HEK293T (cell line): ENCODE data around the gene IGFBPL1.

ENCODE experiments used
- CTCF ChIA-PET: fragments of 350-600 bp; formaldehyde crosslinking; extraction: SDS; loops from one replicate; lab custom pipeline; 2021; ENCODE audit warnings: antibody characterized with exemption, inconsistent platforms; lab: Yijun Ruan, JAX
- POLR2A ChIA-PET: fragments of 350-600 bp; formaldehyde crosslinking; extraction: SDS; loops from one replicate; lab custom pipeline; 2020; ENCODE audit warnings: antibody characterized with exemption, inconsistent platforms; lab: Yijun Ruan, JAX
- DNase-seq: peaks from one replicate; pipeline ENCODE4 v3.0.0; 2012; ENCODE audit warnings: mixed read lengths; ENCODE audit errors: extremely low spot score
- ARNT ChIP-seq: fragments of 450-650 bp; IDR thresholded peaks from 2 replicates; pipeline ENCODE4 v1.6.1; 2017; ENCODE audit warnings: mild to moderate bottlenecking
- BHLHE40 ChIP-seq: fragments of 450-650 bp; IDR thresholded peaks from 2 replicates; pipeline ENCODE4 v1.6.1; 2016; ENCODE audit warnings: mild to moderate bottlenecking, moderate library complexity, borderline replicate concordance
- CTBP1 ChIP-seq: fragments of 450-650 bp; IDR thresholded peaks from 2 replicates; pipeline ENCODE4 v1.6.1; 2016; ENCODE audit warnings: borderline replicate concordance
- ELF4 ChIP-seq: fragments of 450-650 bp; IDR thresholded peaks from 2 replicates; pipeline ENCODE4 v1.6.1; 2017; ENCODE audit warnings: antibody characterized with exemption
- FOXA1 ChIP-seq: fragments of 450-650 bp; IDR thresholded peaks from 2 replicates; pipeline ENCODE4 v1.6.1; 2016; ENCODE audit warnings: mild to moderate bottlenecking
- FOXK2 ChIP-seq: fragments of 450-650 bp; IDR thresholded peaks from 2 replicates; pipeline ENCODE4 v1.6.1; 2016; ENCODE audit warnings: mild to moderate bottlenecking
- FOXM1 ChIP-seq: fragments of 450-650 bp; IDR thresholded peaks from 2 replicates; pipeline ENCODE4 v1.6.1; 2017; ENCODE audit warnings: mild to moderate bottlenecking, borderline replicate concordance
- HDGF ChIP-seq: fragments of 450-650 bp; IDR thresholded peaks from 2 replicates; pipeline ENCODE4 v1.6.1; 2017; ENCODE audit warnings: antibody characterized with exemption, borderline replicate concordance
- L3MBTL2 ChIP-seq: fragments of 450-650 bp; conservative IDR thresholded peaks from 2 replicates; pipeline ENCODE4 v1.6.1; 2016; ENCODE audit warnings: mild to moderate bottlenecking
- LEF1 ChIP-seq: fragments of 450-650 bp; IDR thresholded peaks from 2 replicates; pipeline ENCODE4 v1.6.1; 2017; ENCODE audit warnings: mild to moderate bottlenecking, borderline replicate concordance
- NFRKB ChIP-seq: fragments of 450-650 bp; IDR thresholded peaks from 2 replicates; pipeline ENCODE4 v1.6.1; 2016; ENCODE audit warnings: mild to moderate bottlenecking, moderate library complexity
- SP1 ChIP-seq: fragments of 450-650 bp; IDR thresholded peaks from 2 replicates; pipeline ENCODE4 v1.6.1; 2017
- SUZ12 ChIP-seq: fragments of 450-650 bp; IDR thresholded peaks from 2 replicates; pipeline ENCODE4 v1.6.1; 2016; ENCODE audit warnings: mild to moderate bottlenecking
- TARDBP ChIP-seq: fragments of 450-650 bp; IDR thresholded peaks from 2 replicates; pipeline ENCODE4 v1.6.1; 2016
- ZNF384 ChIP-seq: fragments of 450-650 bp; IDR thresholded peaks from 2 replicates; pipeline ENCODE4 v1.6.1; 2016
- TF ChIP-seq, protein P1 (sequence below): fragments of 450-650 bp; IDR thresholded peaks from 2 replicates; pipeline ENCODE4 v1.6.1; 2016

Gene IGFBPL1

GRCh38 chr9:38440516-38440915 is 16.3 kb upstream of the IGFBPL1 start:
- TF ChIP-seq SP1 (no peak), SUZ12 (no peak), FOXK2 (no peak), BHLHE40 (no peak), ARNT (no peak), ZNF384 (no peak), LEF1 (no peak), TARDBP (no peak), ELF4 (no peak), HDGF (no peak), FOXM1 (no peak), NFRKB (no peak), FOXA1 (no peak), CTBP1 (no peak), L3MBTL2 (no peak)
- TF ChIP-seq, protein P1, sequence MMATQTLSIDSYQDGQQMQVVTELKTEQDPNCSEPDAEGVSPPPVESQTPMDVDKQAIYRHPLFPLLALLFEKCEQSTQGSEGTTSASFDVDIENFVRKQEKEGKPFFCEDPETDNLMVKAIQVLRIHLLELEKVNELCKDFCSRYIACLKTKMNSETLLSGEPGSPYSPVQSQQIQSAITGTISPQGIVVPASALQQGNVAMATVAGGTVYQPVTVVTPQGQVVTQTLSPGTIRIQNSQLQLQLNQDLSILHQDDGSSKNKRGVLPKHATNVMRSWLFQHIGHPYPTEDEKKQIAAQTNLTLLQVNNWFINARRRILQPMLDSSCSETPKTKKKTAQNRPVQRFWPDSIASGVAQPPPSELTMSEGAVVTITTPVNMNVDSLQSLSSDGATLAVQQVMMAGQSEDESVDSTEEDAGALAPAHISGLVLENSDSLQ: no peak
- ChIA-PET POLR2A (no interaction called here), CTCF (no interaction called here)
- no peak for DNase-seq

DNA sequence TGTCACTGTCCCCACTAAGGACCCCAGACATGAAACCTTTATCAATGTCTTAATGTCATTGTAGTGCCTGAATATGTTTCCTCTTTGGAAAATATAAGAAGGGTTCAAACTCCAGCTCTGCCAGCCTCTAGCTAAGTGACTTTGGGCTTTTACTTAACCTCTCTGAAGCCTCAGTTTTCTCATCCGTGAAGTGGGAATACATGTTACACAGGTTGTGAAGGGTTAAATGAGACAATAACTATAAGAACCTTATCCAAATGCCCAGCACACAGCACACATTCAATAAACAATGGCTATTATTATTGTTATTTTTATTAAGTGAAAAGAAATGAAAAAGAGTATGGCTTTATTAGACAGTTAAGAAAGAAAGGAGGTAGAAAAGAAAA is 15.7 kb upstream of the IGFBPL1 start:
- no peak for DNase-seq
- no peak for TF ChIP-seq ARNT
- no peak for TF ChIP-seq TARDBP
- no peak for TF ChIP-seq L3MBTL2
- TF ChIP-seq SP1: no peak
- TF ChIP-seq FOXA1: no peak
- no peak for TF ChIP-seq NFRKB
- TF ChIP-seq CTBP1: no peak
- no peak for TF ChIP-seq LEF1
- no peak for TF ChIP-seq ZNF384
- TF ChIP-seq, protein P1: no peak
- no peak for TF ChIP-seq ELF4
- no peak for TF ChIP-seq FOXK2
- no peak for TF ChIP-seq SUZ12
- TF ChIP-seq FOXM1: no peak
- no peak for TF ChIP-seq HDGF
- no peak for TF ChIP-seq BHLHE40
- CTCF ChIA-PET: no interaction called here
- POLR2A ChIA-PET: no interaction called here

- DNase-seq: no peak
- ChIA-PET POLR2A (no interaction called here), CTCF (no interaction called here)
- no peak for TF ChIP-seq CTBP1
- no peak for TF ChIP-seq SP1
- no peak for TF ChIP-seq ZNF384
- TF ChIP-seq, protein P1: no peak
These were observed 15.1 kb upstream of the IGFBPL1 start for GRCh38 chr9:38439291-38439915.

GRCh38 chr9:38437193-38437823 is 13.1 kb upstream of the IGFBPL1 start:
- ChIA-PET POLR2A (no interaction called here), CTCF (no interaction called here)
- TF ChIP-seq ELF4: no peak
- no peak for TF ChIP-seq SP1
- no peak for TF ChIP-seq CTBP1
- no peak for TF ChIP-seq FOXK2
- no peak for TF ChIP-seq ARNT
- TF ChIP-seq, protein P1: no peak
- no peak for TF ChIP-seq TARDBP
- no peak for TF ChIP-seq BHLHE40
- no peak for TF ChIP-seq HDGF
- TF ChIP-seq SUZ12: no peak
- no peak for TF ChIP-seq NFRKB
- no peak for TF ChIP-seq FOXA1
- TF ChIP-seq L3MBTL2: no peak
- no peak for TF ChIP-seq FOXM1
- no peak for TF ChIP-seq ZNF384
- TF ChIP-seq LEF1: no peak
- DNase-seq: no peak

DNA sequence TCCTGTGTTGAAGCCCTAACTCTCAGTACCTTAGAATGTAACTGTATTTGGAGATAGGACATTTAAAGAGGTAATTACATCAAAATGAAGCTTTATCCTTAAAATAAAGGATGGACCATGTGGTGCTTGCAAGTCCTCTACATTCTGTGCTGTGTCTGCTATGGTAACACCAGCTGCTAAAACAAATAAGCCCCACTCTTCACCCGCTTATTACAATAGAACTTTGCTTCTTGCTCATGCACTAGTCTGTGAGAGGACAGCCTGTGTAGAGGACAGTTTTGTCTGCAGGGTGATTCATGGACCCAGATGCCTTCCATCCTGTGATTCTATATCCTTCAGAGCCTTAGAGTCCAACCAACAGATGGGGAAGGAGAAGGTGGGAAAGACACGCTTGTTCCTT is 12.5 kb upstream of the IGFBPL1 start:
- TF ChIP-seq NFRKB (no peak), CTBP1 (no peak), FOXK2 (no peak), FOXA1 (no peak), HDGF (no peak), TARDBP (no peak), ELF4 (no peak), SP1 (no peak), FOXM1 (no peak), LEF1 (no peak), BHLHE40 (no peak), ARNT (no peak), SUZ12 (no peak), L3MBTL2 (no peak), ZNF384 (no peak)
- TF ChIP-seq, protein P1: no peak
- ChIA-PET CTCF (no interaction called here), POLR2A (no interaction called here)
- no peak for DNase-seq
